Measurements from ENCODE around the gene CYP26B1. TPM values are rescaled to one million over a fixed set of nuclear protein-coding genes. Genes with fewer than 3 reads are reported as not detected.

The CYP26B1 gene
- total and polyA plus RNA-seq, 2 donors (not counting 3 experiments of a cell fraction or from before 2014, with no cell fraction given): 0.30 to 1.1 TPM

GRCh38 chr2:72140621-72140960 lies 7.1 kb downstream of the CYP26B1 start:
- BruUV-seq (replicated peaks): no TSS peak
- CTCF ChIA-PET: interaction anchor here (1.3 to 2.0 kb wide), 3 partner anchors 10 to 338 kb away, joined by 3 to 8 read pairs (median 4); no protein-coding TSS in a partner anchor

More at GRCh38 chr2:72140621-72140960, 7.1 kb downstream of the CYP26B1 start:
- no peaks in the 10 kb centered on the region for H3K79me2 ChIP-seq (ENCODE audit: control insufficient read depth, insufficient read depth, low read length)
- dilution Hi-C loops (cut with MboI; ENCODE audit: extremely low pct_ligation_motif_present, low sequenced_read_pairs) (no loop called here), intact Hi-C loops (cut with micrococcal nuclease) (no loop called here)
- H4K20me1 ChIP-seq (replicated peaks; ENCODE audit: control insufficient read depth, extremely low read depth, insufficient read depth, low read length): no peaks in the 10 kb centered on the region
- H3K27me3 ChIP-seq (ENCODE audit: control insufficient read depth in 2 of 2, insufficient read depth in 2 of 2, low read length in 2 of 2): peaks cover 18 to 31% of the 10 kb centered on the region in 2 experiments
- no peaks in the 10 kb centered on the region for H3K9me3 ChIP-seq (replicated peaks; ENCODE audit: control insufficient read depth, insufficient read depth, low read length)
- TF ChIP-seq JUN (IDR thresholded peaks at IDR 0.05; ENCODE audit: borderline replicate concordance, insufficient read depth, insufficient read length, low read depth) (no peak), EZH2 (IDR thresholded peaks at IDR 0.05; ENCODE audit: borderline replicate concordance, low read depth, low read length, severe bottlenecking) (no peak), FOS (IDR thresholded peaks at IDR 0.05; ENCODE audit: borderline replicate concordance, insufficient read depth, low read length) (no peak), GATA2 (IDR thresholded peaks at IDR 0.05; ENCODE audit: insufficient read depth, insufficient read length, low read depth, low read length) (no peak), MYC (IDR thresholded peaks at IDR 0.05; ENCODE audit: low read depth, low read length) (no peak), POLR2A (IDR thresholded peaks at IDR 0.05; ENCODE audit: low read depth, low read length) (no peak), POLR2AphosphoS5 (IDR thresholded peaks at IDR 0.05; ENCODE audit: insufficient read depth, low read depth, low read length) (no peak)
- TF ChIP-seq, protein P1, sequence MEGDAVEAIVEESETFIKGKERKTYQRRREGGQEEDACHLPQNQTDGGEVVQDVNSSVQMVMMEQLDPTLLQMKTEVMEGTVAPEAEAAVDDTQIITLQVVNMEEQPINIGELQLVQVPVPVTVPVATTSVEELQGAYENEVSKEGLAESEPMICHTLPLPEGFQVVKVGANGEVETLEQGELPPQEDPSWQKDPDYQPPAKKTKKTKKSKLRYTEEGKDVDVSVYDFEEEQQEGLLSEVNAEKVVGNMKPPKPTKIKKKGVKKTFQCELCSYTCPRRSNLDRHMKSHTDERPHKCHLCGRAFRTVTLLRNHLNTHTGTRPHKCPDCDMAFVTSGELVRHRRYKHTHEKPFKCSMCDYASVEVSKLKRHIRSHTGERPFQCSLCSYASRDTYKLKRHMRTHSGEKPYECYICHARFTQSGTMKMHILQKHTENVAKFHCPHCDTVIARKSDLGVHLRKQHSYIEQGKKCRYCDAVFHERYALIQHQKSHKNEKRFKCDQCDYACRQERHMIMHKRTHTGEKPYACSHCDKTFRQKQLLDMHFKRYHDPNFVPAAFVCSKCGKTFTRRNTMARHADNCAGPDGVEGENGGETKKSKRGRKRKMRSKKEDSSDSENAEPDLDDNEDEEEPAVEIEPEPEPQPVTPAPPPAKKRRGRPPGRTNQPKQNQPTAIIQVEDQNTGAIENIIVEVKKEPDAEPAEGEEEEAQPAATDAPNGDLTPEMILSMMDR (IDR thresholded peaks at IDR 0.05; ENCODE audit: extremely low read depth in 1 of 2, insufficient read depth in 1 of 2, low read depth in 1 of 2, low read length in 2 of 2): no peak
- TF ChIP-seq, protein P2, sequence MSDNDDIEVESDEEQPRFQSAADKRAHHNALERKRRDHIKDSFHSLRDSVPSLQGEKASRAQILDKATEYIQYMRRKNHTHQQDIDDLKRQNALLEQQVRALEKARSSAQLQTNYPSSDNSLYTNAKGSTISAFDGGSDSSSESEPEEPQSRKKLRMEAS (IDR thresholded peaks at IDR 0.05; ENCODE audit: insufficient read depth, insufficient read length): no peak
- DNase-seq (ENCODE audit: low read depth, low spot score): no peak
- no peak overlapping the region for H3K27ac ChIP-seq (ENCODE audit: insufficient read depth, low read depth, low read length)
- no peak overlapping the region for H3K9ac ChIP-seq (replicated peaks; ENCODE audit: extremely low read depth, insufficient read depth, low read length)
- no peak overlapping the region for H3K4me2 ChIP-seq (ENCODE audit: insufficient read depth, low read length)
- POLR2A ChIA-PET: no interaction called here
- H3K9me1 ChIP-seq (replicated peaks; ENCODE audit: control insufficient read depth, extremely low read depth, insufficient read depth, low read length): no peaks in the 10 kb centered on the region
- no peak for FAIRE-seq
- no peaks in the 10 kb centered on the region for H3K36me3 ChIP-seq (ENCODE audit: control insufficient read depth in 2 of 2, extremely low read depth in 1 of 2, insufficient read depth in 2 of 2, low read length in 2 of 2)
- peaks cover 8% of the 10 kb centered on the region for H3K4me1 ChIP-seq (ENCODE audit: control insufficient read depth, extremely low read depth, insufficient read depth, low read length)
- no peak overlapping the region for H3K4me3 ChIP-seq (replicated peaks in 1 of 3; ENCODE audit: insufficient read depth in 1 of 3, low read depth in 1 of 3, low read length in 3 of 3)
- H2AFZ ChIP-seq (ENCODE audit: low read depth, low read length): no peak overlapping the region
